Activated CD8-positive, alpha-beta T cell treated with anti-CD3 and anti-CD28 coated beads for 36 hours (primary cell): ENCODE measurements around the gene SEC61A2. TPM values are rescaled to one million over a fixed set of nuclear protein-coding genes. Genes with fewer than 3 reads are reported as not detected.

Source experiments
- ATAC-seq: fragments of 200-7000 bp; cut with Tn5 transposase; one replicate; pipeline ENCODE4 v1.10.0; 2021; ENCODE audit warnings: mild to moderate bottlenecking, moderate library complexity
- CTCF ChIA-PET: fragments of 350-600 bp; sonication (Branson Sonifier 250); formaldehyde crosslinking; loops from one replicate; lab custom pipeline; 2021; ENCODE audit warnings: antibody characterized with exemption; lab: Charles Lee
- POLR2A ChIA-PET: fragments of 350-600 bp; sonication (Branson Sonifier 250); formaldehyde crosslinking; loops from one replicate; lab custom pipeline; 2021; ENCODE audit warnings: antibody characterized with exemption; lab: Charles Lee
- DNase-seq: peaks from one replicate; pipeline ENCODE4 v3.0.0-alpha.2; 2020
- H3K27ac Mint-ChIP-seq: one replicate; pipeline ENCODE4 v1.8.0; 2021; ENCODE audit warnings: mild to moderate bottlenecking, mixed read lengths
- H3K27me3 Mint-ChIP-seq: one replicate; pipeline ENCODE4 v1.8.0; 2021; ENCODE audit warnings: mixed read lengths
- H3K36me3 Mint-ChIP-seq: one replicate; pipeline ENCODE4 v1.8.0; 2021; ENCODE audit warnings: low read depth, mixed read lengths
- H3K4me1 Mint-ChIP-seq: one replicate; pipeline ENCODE4 v1.8.0; 2021; ENCODE audit warnings: low read depth, mixed read lengths
- H3K4me3 Mint-ChIP-seq: one replicate; pipeline ENCODE4 v1.8.0; 2021; ENCODE audit warnings: mild to moderate bottlenecking, moderate library complexity, mixed read lengths
- H3K9me3 Mint-ChIP-seq: one replicate; pipeline ENCODE4 v1.8.0; 2021; ENCODE audit warnings: mixed read lengths
- intact Hi-C: fragments of 100-400 bp; cut with micrococcal nuclease; formaldehyde crosslinking; loops from one replicate; pipeline ENCODE4 v1.10.0; 2022
- total RNA-seq, 2 experiments: library from RNA; stranded (reverse); gene quantifications; one replicate each; pipeline ENCODE4 v1.2.3, GENCODE V29; 2021
- TF ChIP-seq, protein P1 (sequence below): fragments of 200-600 bp; IDR thresholded peaks from one replicate; pipeline ENCODE4 v1.8.0; 2022; ENCODE audit warnings: antibody characterized with exemption, mild to moderate bottlenecking

SEC61A2 gene
- total RNA-seq, 2 experiments from 2014 or later = 10.8 to 12.0 TPM

DNA sequence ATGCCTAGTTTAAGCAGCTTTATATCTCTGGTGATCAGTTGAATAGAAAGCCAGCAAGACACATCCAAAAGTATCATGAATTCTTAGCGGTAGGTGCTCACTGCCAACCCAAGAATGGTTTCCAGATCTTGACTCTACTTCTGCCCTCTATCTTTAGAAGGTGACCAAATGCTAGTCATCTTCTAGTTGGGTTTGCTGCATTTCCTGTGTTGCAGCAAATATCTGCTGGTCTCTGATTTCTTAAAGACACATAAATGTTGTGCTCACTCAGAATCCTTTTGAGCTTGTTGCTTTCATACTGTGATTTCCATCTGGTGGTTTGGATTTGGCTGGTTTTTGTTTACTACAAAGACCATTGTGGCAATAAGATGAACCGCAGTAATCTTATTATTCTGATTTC, 68.7 kb downstream of the SEC61A2 start:
- Mint-ChIP-seq H3K36me3 (peaks cover 56% of the 10 kb centered on the region), H3K27ac (no peak overlapping the region), H3K4me3 (peak overlapping the region; percentile 48), H3K27me3 (no peaks in the 10 kb centered on the region), H3K4me1 (peaks cover 49% of the 10 kb centered on the region), H3K9me3 (no peaks in the 10 kb centered on the region)
- ATAC-seq (no peak), DNase-seq (no peak)
- intact Hi-C loops = loop anchor here (10.0 kb wide), 1 partner anchor 153 kb away; the partner anchor contains the start of gene UPF2
- ChIA-PET CTCF (interaction anchor here (0.5 to 2.2 kb wide), 4 partner anchors 10 to 458 kb away, joined by 3 to 10 read pairs (median 4); no protein-coding TSS in a partner anchor), POLR2A (interaction anchor here (0.8 kb wide), 1 partner anchor 14 kb away, joined by 4 read pairs; no protein-coding TSS in a partner anchor)
- TF ChIP-seq, protein P1, sequence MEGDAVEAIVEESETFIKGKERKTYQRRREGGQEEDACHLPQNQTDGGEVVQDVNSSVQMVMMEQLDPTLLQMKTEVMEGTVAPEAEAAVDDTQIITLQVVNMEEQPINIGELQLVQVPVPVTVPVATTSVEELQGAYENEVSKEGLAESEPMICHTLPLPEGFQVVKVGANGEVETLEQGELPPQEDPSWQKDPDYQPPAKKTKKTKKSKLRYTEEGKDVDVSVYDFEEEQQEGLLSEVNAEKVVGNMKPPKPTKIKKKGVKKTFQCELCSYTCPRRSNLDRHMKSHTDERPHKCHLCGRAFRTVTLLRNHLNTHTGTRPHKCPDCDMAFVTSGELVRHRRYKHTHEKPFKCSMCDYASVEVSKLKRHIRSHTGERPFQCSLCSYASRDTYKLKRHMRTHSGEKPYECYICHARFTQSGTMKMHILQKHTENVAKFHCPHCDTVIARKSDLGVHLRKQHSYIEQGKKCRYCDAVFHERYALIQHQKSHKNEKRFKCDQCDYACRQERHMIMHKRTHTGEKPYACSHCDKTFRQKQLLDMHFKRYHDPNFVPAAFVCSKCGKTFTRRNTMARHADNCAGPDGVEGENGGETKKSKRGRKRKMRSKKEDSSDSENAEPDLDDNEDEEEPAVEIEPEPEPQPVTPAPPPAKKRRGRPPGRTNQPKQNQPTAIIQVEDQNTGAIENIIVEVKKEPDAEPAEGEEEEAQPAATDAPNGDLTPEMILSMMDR = no peak

DNA sequence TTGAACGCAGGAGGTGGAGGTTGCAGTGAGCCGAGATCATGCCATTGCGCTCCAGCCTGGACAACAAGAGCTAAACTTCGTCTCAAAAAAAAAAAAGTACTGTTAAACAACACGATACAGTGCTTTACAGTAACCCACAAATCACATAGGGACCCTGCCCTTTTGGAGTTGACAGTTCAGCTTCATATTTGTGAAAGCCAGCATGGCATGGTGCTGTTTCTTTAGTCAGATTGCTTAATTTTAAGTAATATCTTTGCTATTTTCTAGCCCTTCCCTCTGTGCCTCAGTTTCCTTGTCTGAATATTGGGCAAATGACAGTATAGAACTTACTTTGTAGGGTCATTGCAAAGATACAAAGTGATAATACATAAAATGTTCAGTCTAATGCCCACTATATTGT, 71.4 kb downstream of the SEC61A2 start:
- Mint-ChIP-seq H3K27me3 (no peaks in the 10 kb centered on the region), H3K4me1 (peaks cover 49% of the 10 kb centered on the region), H3K27ac (peak overlapping the region; percentile 80), H3K36me3 (peaks cover 56% of the 10 kb centered on the region), H3K9me3 (no peaks in the 10 kb centered on the region), H3K4me3 (no peak overlapping the region)
- DNase-seq (no peak), ATAC-seq (no peak)
- POLR2A ChIA-PET = interaction anchor here (0.6 to 1.2 kb wide), 4 partner anchors 12 to 1417 kb away, joined by 3 to 4 read pairs (median 3); no protein-coding TSS in a partner anchor
- TF ChIP-seq, protein P1 = no peak
- CTCF ChIA-PET = interaction anchor here (4.8 kb wide), 1 partner anchor 15 kb away, joined by 34 read pairs; no protein-coding TSS in a partner anchor
- intact Hi-C loops = no loop called here

DNA sequence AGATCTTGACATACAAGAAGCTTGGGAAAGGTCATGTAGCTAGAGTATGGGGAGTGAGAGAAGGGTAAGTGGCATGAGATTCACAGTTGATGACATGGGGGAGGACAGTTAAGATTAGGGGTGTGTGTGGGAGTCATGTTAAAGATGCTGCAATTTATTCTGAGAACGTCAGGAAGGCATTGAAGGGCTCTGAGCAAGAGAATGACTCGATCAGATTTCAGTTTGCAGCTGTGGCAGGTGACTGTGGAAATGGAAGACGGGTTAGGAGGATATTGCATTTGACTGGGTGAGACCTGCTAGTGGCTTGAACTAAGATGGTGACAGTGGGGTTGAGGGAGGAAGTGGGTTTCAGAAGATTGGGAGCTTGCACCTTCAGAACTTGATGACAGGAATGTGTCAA, 72.1 kb downstream of the SEC61A2 start:
- ATAC-seq (peak; percentile 82), DNase-seq (peak; percentile 43)
- ChIA-PET CTCF (interaction anchor here (1.5 to 4.8 kb wide), 2 partner anchors 14 to 215 kb away, joined by 4 to 34 read pairs; no protein-coding TSS in a partner anchor), POLR2A (interaction anchor here (0.5 to 1.9 kb wide), 5 partner anchors 10 to 647 kb away, joined by 3 to 6 read pairs (median 4); partner anchors contain the start of gene UPF2)
- H3K9me3 Mint-ChIP-seq = no peaks in the 10 kb centered on the region
- peaks cover 51% of the 10 kb centered on the region for H3K36me3 Mint-ChIP-seq
- H3K27me3 Mint-ChIP-seq = no peaks in the 10 kb centered on the region
- TF ChIP-seq, protein P1 = no peak
- peaks cover 48% of the 10 kb centered on the region for H3K4me1 Mint-ChIP-seq
- intact Hi-C loops = no loop called here
- no peak overlapping the region for H3K4me3 Mint-ChIP-seq
- peak overlapping the region; percentile 80 for H3K27ac Mint-ChIP-seq

DNA sequence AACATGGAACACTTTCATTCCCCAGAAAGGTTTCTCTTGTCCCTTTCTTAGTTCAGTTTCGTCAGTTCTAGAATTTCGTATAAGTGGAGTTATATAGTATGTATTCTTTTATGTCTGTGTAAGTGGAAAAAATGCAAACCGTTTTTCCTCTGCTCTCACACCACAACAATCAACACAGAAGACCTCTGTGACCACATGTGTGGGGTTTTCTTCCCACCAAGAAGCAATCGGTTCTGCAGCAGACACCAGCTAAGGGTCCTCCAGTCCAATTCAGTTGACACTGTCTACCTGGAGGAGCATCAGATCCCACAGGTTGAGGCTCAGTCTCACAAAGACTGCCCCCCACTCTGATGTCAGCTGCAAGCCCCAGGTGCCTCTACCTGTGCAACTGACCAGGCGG, 72.7 kb downstream of the SEC61A2 start:
- no peak for ATAC-seq
- H3K36me3 Mint-ChIP-seq = peaks cover 47% of the 10 kb centered on the region
- H3K27me3 Mint-ChIP-seq = no peaks in the 10 kb centered on the region
- no peak overlapping the region for H3K4me3 Mint-ChIP-seq
- no peak for DNase-seq
- TF ChIP-seq, protein P1 = no peak
- POLR2A ChIA-PET = interaction anchor here (0.7 to 1.9 kb wide), 5 partner anchors 9 to 202 kb away, joined by 3 to 6 read pairs (median 4); partner anchors contain the start of gene UPF2
- CTCF ChIA-PET = interaction anchor here (1.5 to 4.8 kb wide), 2 partner anchors 13 to 216 kb away, joined by 4 to 34 read pairs; no protein-coding TSS in a partner anchor
- no peaks in the 10 kb centered on the region for H3K9me3 Mint-ChIP-seq
- H3K4me1 Mint-ChIP-seq = peaks cover 45% of the 10 kb centered on the region
- no peak overlapping the region for H3K27ac Mint-ChIP-seq
- intact Hi-C loops = no loop called here

DNA sequence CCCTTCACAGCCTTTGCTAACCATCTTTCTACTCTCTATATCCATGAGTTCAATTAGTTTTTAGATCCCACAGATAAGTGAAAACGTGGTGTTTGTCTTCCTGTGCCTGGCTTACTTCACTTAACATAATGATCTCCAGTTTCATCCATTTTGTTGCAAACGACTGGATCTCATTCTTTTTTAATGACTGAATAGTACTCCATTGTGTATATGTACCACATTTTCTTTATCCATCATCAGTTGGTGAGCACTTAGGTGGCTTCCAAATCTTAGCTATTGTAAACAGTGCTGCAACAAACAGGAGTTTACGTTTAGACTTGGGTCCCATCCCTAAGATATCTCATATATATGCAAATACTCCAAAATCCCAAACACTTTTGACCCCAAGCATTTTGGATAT, 75.6 kb downstream of the SEC61A2 start:
- Mint-ChIP-seq H3K36me3 (peaks cover 53% of the 10 kb centered on the region), H3K4me3 (no peak overlapping the region), H3K27ac (no peak overlapping the region), H3K9me3 (no peaks in the 10 kb centered on the region), H3K27me3 (no peaks in the 10 kb centered on the region), H3K4me1 (peaks cover 43% of the 10 kb centered on the region)
- ChIA-PET POLR2A (no interaction called here), CTCF (interaction anchor here (1.1 to 1.7 kb wide), 2 partner anchors 9 to 10 kb away, joined by 3 to 6 read pairs; no protein-coding TSS in a partner anchor)
- DNase-seq = no peak
- intact Hi-C loops = no loop called here
- TF ChIP-seq, protein P1 = no peak
- no peak for ATAC-seq
